IMR-90 (cell line): ENCODE data around the gene POLR3E. TPM values are rescaled to one million over a fixed set of nuclear protein-coding genes. Genes with fewer than 3 reads are reported as not detected.

Experiments
- ATAC-seq: fragments of 200-7000 bp; cut with Tn5 transposase; 2 replicates; pipeline ENCODE4 v1.9.1; 2020; ENCODE audit warnings: low read depth, mild to moderate bottlenecking, moderate library complexity
- BruUV-seq: library from RNA; stranded (reverse); fragments of 400-500 nt; replicated peaks from 2 replicates; lab custom pipeline; 2021; lab: Mats Ljungman, UMichigan
- CTCF ChIA-PET: fragments of 300-600 bp; formaldehyde crosslinking; extraction: SDS; loops from one replicate; lab custom pipeline; 2021; ENCODE audit warnings: antibody characterized with exemption; lab: Yijun Ruan, JAX
- POLR2A ChIA-PET: fragments of 300-600 bp; sonication (Branson Sonifier 250); formaldehyde crosslinking; loops from one replicate; lab custom pipeline; 2022; ENCODE audit warnings: antibody characterized with exemption; ENCODE audit not compliant: unreplicated experiment; lab: Charles Lee
- DNase-seq: peaks from one replicate; pipeline ENCODE4 v3.0.0; 2013
- H2AFZ ChIP-seq: replicated peaks from 2 replicates; pipeline ENCODE3; 2013; ENCODE audit warnings: low read length, mild to moderate bottlenecking; ENCODE audit not compliant: poor library complexity
- H2AK5ac ChIP-seq: 2 replicates; pipeline ENCODE4 v1.6.1; 2013; ENCODE audit warnings: low read depth, low read length, inconsistent platforms
- H2AK9ac ChIP-seq: replicated peaks from 2 replicates; pipeline ENCODE3; 2013; ENCODE audit warnings: mild to moderate bottlenecking, low read depth, low read length, moderate library complexity; ENCODE audit not compliant: poor library complexity
- H2BK120ac ChIP-seq: 2 replicates; pipeline ENCODE4 v1.6.1; 2013; ENCODE audit warnings: low read depth, low read length, inconsistent platforms
- H2BK15ac ChIP-seq: 3 replicates; pipeline ENCODE4 v1.6.1; 2013; ENCODE audit warnings: low read depth, low read length, inconsistent platforms
- H2BK20ac ChIP-seq: 2 replicates; pipeline ENCODE4 v1.6.1; 2013; ENCODE audit warnings: low read depth, mild to moderate bottlenecking, inconsistent platforms, low read length, moderate library complexity
- H2BK5ac ChIP-seq: 2 replicates; pipeline ENCODE4 v1.6.1; 2013; ENCODE audit warnings: mild to moderate bottlenecking, low read depth, low read length, inconsistent platforms; ENCODE audit not compliant: poor library complexity, severe bottlenecking
- H3K14ac ChIP-seq: replicated peaks from 2 replicates; pipeline ENCODE4 v1.6.1; 2013; ENCODE audit warnings: low read depth, low read length, inconsistent platforms
- H3K18ac ChIP-seq: 2 replicates; pipeline ENCODE4 v1.6.1; 2013; ENCODE audit warnings: low read depth, low read length, control low read depth
- H3K23ac ChIP-seq: 2 replicates; pipeline ENCODE4 v1.6.1; 2013; ENCODE audit warnings: low read depth, low read length, inconsistent platforms
- H3K27ac ChIP-seq: 2 replicates; pipeline ENCODE4 v1.5.1; 2013; ENCODE audit warnings: mild to moderate bottlenecking, control low read depth, low read length; ENCODE audit not compliant: insufficient read depth
- H3K27me3 ChIP-seq: 2 replicates; pipeline ENCODE4 v1.6.1; 2013; ENCODE audit warnings: low read length; ENCODE audit not compliant: control insufficient read depth, insufficient read depth
- H3K36me3 ChIP-seq: 2 replicates; pipeline ENCODE4 v1.6.1; 2013; ENCODE audit warnings: low read length, mixed read lengths; ENCODE audit not compliant: control insufficient read depth, insufficient read depth
- H3K4ac ChIP-seq: 2 replicates; pipeline ENCODE4 v1.6.1; 2013; ENCODE audit warnings: low read depth, low read length, inconsistent platforms
- H3K4me1 ChIP-seq: 2 replicates; pipeline ENCODE4 v1.6.1; 2013; ENCODE audit warnings: low read length, mixed read lengths; ENCODE audit not compliant: control insufficient read depth, insufficient read depth
- H3K4me2 ChIP-seq: 2 replicates; pipeline ENCODE4 v1.6.1; 2013; ENCODE audit warnings: low read depth, mild to moderate bottlenecking, control low read depth, low read length, moderate library complexity
- H3K4me3 ChIP-seq: 2 replicates; pipeline ENCODE4 v1.5.1; 2013; ENCODE audit warnings: low read depth, mild to moderate bottlenecking, control low read depth, low read length, moderate library complexity; ENCODE audit not compliant: insufficient read depth
- H3K56ac ChIP-seq: 2 replicates; pipeline ENCODE4 v1.6.1; 2013; ENCODE audit warnings: low read length, inconsistent platforms; ENCODE audit not compliant: insufficient read depth; ENCODE audit errors: extremely low read depth
- H3K79me1 ChIP-seq, 2 experiments: 2 replicates each; pipeline ENCODE4 v1.6.1; 2013; ENCODE audit warnings: low read length in 2 of 2, inconsistent platforms in 1 of 2, low read depth in 1 of 2
- H3K9ac ChIP-seq: 2 replicates; pipeline ENCODE4 v1.6.1; 2013; ENCODE audit warnings: low read depth, low read length, control low read depth
- H3K9me1 ChIP-seq: 2 replicates; pipeline ENCODE4 v1.6.1; 2013; ENCODE audit warnings: low read length, inconsistent platforms; ENCODE audit not compliant: insufficient read depth
- H3K9me3 ChIP-seq: 2 replicates; pipeline ENCODE4 v1.6.1; 2013; ENCODE audit warnings: low read length; ENCODE audit not compliant: control insufficient read depth, insufficient read depth
- H4K20me1 ChIP-seq: 2 replicates; pipeline ENCODE4 v1.6.1; 2013; ENCODE audit warnings: low read length, inconsistent platforms; ENCODE audit not compliant: insufficient read depth
- H4K5ac ChIP-seq: 2 replicates; pipeline ENCODE4 v1.6.1; 2013; ENCODE audit warnings: mild to moderate bottlenecking, low read depth, low read length, control low read depth
- H4K8ac ChIP-seq, 2 experiments: 2 replicates each; pipeline ENCODE4 v1.6.1; 2013; ENCODE audit warnings: low read depth in 2 of 2, low read length in 2 of 2, control low read depth in 1 of 2, inconsistent platforms in 1 of 2
- H4K91ac ChIP-seq: 2 replicates; pipeline ENCODE4 v1.6.1; 2013; ENCODE audit warnings: low read depth, low read length, inconsistent platforms; ENCODE audit not compliant: insufficient read depth
- CEBPB ChIP-seq: IDR thresholded peaks from 2 replicates; pipeline ENCODE4 v1.6.1; 2012; ENCODE audit warnings: low read depth, low read length, improper control_type of control experiment
- CHD1 ChIP-seq: IDR thresholded peaks from 2 replicates; pipeline ENCODE4 v1.6.1; 2012; ENCODE audit warnings: low read depth, low read length, improper control_type of control experiment
- CTCF ChIP-seq: conservative IDR thresholded peaks from 2 replicates; pipeline ENCODE4 v1.5.1; 2012; ENCODE audit warnings: mild to moderate bottlenecking, low read depth, low read length, improper control_type of control experiment
- FOS ChIP-seq: fragments of 150-350 bp; IDR thresholded peaks from 2 replicates; pipeline ENCODE4 v1.6.1; 2016; ENCODE audit warnings: low read depth, low read length
- MAFK ChIP-seq: IDR thresholded peaks from 2 replicates; pipeline ENCODE4 v1.6.1; 2012; ENCODE audit warnings: low read depth, low read length, improper control_type of control experiment
- MAZ ChIP-seq: IDR thresholded peaks from 2 replicates; pipeline ENCODE4 v1.6.1; 2012; ENCODE audit warnings: low read depth, mild to moderate bottlenecking, low read length, improper control_type of control experiment, moderate library complexity, borderline replicate concordance
- NFE2L2 ChIP-seq: fragments of 150-350 bp; IDR thresholded peaks from 2 replicates; pipeline ENCODE4 v1.6.1; 2016; ENCODE audit warnings: low read depth, mild to moderate bottlenecking, low read length
- POLR2A ChIP-seq: IDR thresholded peaks from 2 replicates; pipeline ENCODE4 v1.6.1; 2012; ENCODE audit warnings: mild to moderate bottlenecking, low read depth, low read length
- RAD21 ChIP-seq: IDR thresholded peaks from 2 replicates; pipeline ENCODE4 v1.6.1; 2012; ENCODE audit warnings: low read length, improper control_type of control experiment
- RCOR1 ChIP-seq: IDR thresholded peaks from 2 replicates; pipeline ENCODE4 v1.6.1; 2012; ENCODE audit warnings: mild to moderate bottlenecking, low read length, improper control_type of control experiment; ENCODE audit not compliant: insufficient replicate concordance
- RFX5 ChIP-seq: IDR thresholded peaks from 2 replicates; pipeline ENCODE4 v1.8.0; 2012; ENCODE audit warnings: low read depth, mild to moderate bottlenecking, low read length, moderate library complexity
- SMC3 ChIP-seq: fragments of 150-350 bp; IDR thresholded peaks from 2 replicates; pipeline ENCODE4 v1.6.1; 2016; ENCODE audit warnings: low read depth, mild to moderate bottlenecking, antibody characterized with exemption, low read length, moderate library complexity
- WGBS, 2 experiments: methylation state at CpG; one replicate each; pipeline versions ENCODE4 v1.1.5 to v1.1.7; 2013; ENCODE audit warnings: missing lambda C conversion rate in 2 of 2; ENCODE audit not compliant: insufficient read length in 1 of 2; ENCODE audit errors: extremely low coverage in 2 of 2; 5-methylcytosine and 5-hydroxymethylcytosine counted together
- dilution Hi-C: fragments of 300-500 bp; cut with HindIII; formaldehyde crosslinking; loops from one replicate; pipeline ENCODE4 v1.14.3; 2018; ENCODE audit warnings: low sequenced_read_pairs; ENCODE audit not compliant: unreplicated experiment
- in situ Hi-C: fragments of 300-500 bp; cut with MboI; formaldehyde crosslinking; loops from 3 replicates; pipeline ENCODE4 v1.14.3; 2019; ENCODE audit warnings: low sequenced_read_pairs, inconsistent platforms, mixed read lengths
- intact Hi-C: fragments of 100-400 bp; cut with micrococcal nuclease; formaldehyde crosslinking; loops from 2 replicates; pipeline ENCODE4 v1.10.0; 2022
- polyA plus RNA-seq, 3 experiments: library from polyadenylated mRNA; depleted of rRNA; stranded (reverse); fragments of >200 nt; gene quantifications; 2 replicates each; pipeline ENCODE4 v1.2.3, GENCODE V29; 2012; ENCODE audit warnings: low replicate concordance in 1 of 3
- total RNA-seq: library from RNA; depleted of rRNA; stranded (reverse); fragments of >200 nt; gene quantifications from 2 replicates; pipeline ENCODE4 v1.2.3, GENCODE V29; 2012
- TF ChIP-seq, protein P1 (sequence below): fragments of 150-350 bp; IDR thresholded peaks from 2 replicates; pipeline ENCODE4 v1.6.1; 2017; ENCODE audit warnings: mild to moderate bottlenecking, antibody characterized with exemption, low read length, low read depth

POLR3E gene
- total and polyA plus RNA-seq, 2 of the 4 experiments (the other 2 are of a cell fraction) = 19.9 to 46.0 TPM

DNA sequence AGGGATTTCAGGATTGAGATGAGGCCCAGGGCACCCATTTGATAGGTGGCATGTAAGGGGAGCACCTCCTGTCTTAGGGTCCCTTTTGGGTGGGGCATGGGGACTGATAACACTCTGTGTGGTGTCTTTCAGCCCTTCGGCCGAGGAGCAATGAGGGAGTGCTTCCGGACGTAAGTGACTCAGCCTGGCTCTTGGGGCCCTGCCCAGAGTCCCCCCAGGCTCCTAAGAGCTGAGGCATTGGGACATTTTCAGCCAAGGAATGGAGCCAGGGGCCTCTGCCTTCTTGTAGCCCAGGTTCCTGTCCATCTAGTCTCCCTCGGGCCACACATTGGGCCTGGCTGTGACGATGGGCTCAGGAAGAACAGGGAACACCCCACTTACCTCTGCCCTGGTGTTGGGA is 46.7 kb upstream of the POLR3E start:
- Histone ChIP-seq H2AK9ac (no peak overlapping the region), H3K23ac (no peak overlapping the region), H2AK5ac (no peak overlapping the region), H3K9me3 (peaks cover 3% of the 10 kb centered on the region; the same call in 1 of the 2 replicates), H3K4me2 (no peak overlapping the region), H3K4ac (no peak overlapping the region), H3K9me1 (no peaks in the 10 kb centered on the region), H2BK5ac (no peak overlapping the region), H2BK15ac (no peak overlapping the region), H4K5ac (no peak overlapping the region), H3K27me3 (no peaks in the 10 kb centered on the region), H2BK120ac (no peak overlapping the region), H4K91ac (no peak overlapping the region), H3K79me1 (no peaks in the 10 kb centered on the region), H3K18ac (no peak overlapping the region), H4K20me1 (no peaks in the 10 kb centered on the region), H3K4me3 (no peak overlapping the region), H4K8ac (no peak overlapping the region), H2BK20ac (no peak overlapping the region), H3K9ac (no peak overlapping the region), H3K14ac (no peak overlapping the region), H3K56ac (no peak overlapping the region), H3K27ac (no peak overlapping the region), H2AFZ (no peak overlapping the region), H3K36me3 (peaks cover 43% of the 10 kb centered on the region), H3K4me1 (no peaks in the 10 kb centered on the region)
- no CpG with 5 or more reads among the region's 6 CpGs for WGBS, 2 experiments
- no TSS peak for BruUV-seq
- in situ Hi-C loops = no loop called here
- ATAC-seq = no peak
- no peak for DNase-seq
- intact Hi-C loops = no loop called here
- ChIA-PET POLR2A (no interaction called here), CTCF (no interaction called here)
- no peak for TF ChIP-seq NFE2L2
- TF ChIP-seq MAFK = no peak
- TF ChIP-seq POLR2A = no peak
- no peak for TF ChIP-seq RAD21
- no peak for TF ChIP-seq FOS
- TF ChIP-seq, protein P1, sequence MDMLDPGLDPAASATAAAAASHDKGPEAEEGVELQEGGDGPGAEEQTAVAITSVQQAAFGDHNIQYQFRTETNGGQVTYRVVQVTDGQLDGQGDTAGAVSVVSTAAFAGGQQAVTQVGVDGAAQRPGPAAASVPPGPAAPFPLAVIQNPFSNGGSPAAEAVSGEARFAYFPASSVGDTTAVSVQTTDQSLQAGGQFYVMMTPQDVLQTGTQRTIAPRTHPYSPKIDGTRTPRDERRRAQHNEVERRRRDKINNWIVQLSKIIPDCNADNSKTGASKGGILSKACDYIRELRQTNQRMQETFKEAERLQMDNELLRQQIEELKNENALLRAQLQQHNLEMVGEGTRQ = no peak
- TF ChIP-seq CTCF = no peak
- no peak for TF ChIP-seq CHD1
- TF ChIP-seq CEBPB = no peak
- TF ChIP-seq SMC3 = no peak
- no peak for TF ChIP-seq MAZ
- TF ChIP-seq RFX5 = no peak
- no peak for TF ChIP-seq RCOR1
- dilution Hi-C loops = no loop called here
